GF-D8 (cell line): ENCODE measurements around the gene CERS1.
A peak's percentile ranks its signal among the peaks of the same experiment; 100 is the strongest.

Experiments
- DNase-seq: peaks from one replicate; lab custom pipeline; 2025; lab: John Stamatoyannopoulos, UW

CERS1 gene

DNA sequence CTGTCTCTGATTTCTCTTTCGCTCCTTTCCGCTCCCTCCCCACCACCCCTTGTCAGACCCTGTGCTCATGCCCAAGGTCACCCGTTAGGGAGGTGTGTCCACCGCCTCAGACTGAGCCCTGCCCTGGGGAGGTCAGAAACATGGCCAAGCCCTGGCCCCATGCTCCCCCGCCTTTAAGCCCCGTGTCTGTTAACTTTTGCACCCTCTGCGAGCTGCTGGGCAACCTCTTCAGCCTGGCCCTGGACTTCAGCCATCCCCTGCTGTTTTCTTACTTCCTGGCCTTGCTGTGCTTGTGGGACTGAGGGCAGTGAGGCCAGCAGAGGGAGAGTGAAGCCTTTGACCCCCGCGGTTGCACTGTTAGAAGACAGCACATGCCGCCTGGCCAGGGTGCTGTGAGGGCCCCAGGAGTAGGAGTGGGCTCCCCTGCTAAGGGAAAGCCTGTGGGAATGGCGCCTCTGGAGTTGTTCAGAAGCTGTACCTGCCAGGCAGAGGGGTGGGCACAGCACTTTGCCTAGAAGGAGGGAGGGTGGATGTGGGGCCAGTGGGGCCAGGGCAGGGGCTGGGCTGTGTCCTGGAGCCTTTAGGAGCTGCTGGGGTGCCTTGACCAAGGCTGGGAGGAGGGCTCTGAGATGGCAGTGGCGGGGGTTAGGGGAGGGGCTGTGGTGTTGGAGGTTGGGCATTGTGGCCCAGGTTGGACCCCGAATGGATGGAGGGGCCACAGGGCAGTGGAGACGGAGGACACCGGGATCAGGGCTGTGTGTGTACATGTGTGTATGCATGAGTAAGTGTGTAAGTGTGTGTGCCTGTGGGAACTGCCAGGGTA, 56.3 kb downstream of the CERS1 start:
- DNase-seq: no peak

- no peak for DNase-seq
Observed at GRCh38 chr19:18834644-18834984, 61.3 kb downstream of the CERS1 start.

- no peak for DNase-seq
Observed at GRCh38 chr19:18833849-18834643, 61.9 kb downstream of the CERS1 start.

- no peak for DNase-seq
Observed at GRCh38 chr19:18833141-18833476, 62.8 kb downstream of the CERS1 start.

GRCh38 chr19:18832306-18833140, 63.4 kb downstream of the CERS1 start:
- DNase-seq: no peak

DNA sequence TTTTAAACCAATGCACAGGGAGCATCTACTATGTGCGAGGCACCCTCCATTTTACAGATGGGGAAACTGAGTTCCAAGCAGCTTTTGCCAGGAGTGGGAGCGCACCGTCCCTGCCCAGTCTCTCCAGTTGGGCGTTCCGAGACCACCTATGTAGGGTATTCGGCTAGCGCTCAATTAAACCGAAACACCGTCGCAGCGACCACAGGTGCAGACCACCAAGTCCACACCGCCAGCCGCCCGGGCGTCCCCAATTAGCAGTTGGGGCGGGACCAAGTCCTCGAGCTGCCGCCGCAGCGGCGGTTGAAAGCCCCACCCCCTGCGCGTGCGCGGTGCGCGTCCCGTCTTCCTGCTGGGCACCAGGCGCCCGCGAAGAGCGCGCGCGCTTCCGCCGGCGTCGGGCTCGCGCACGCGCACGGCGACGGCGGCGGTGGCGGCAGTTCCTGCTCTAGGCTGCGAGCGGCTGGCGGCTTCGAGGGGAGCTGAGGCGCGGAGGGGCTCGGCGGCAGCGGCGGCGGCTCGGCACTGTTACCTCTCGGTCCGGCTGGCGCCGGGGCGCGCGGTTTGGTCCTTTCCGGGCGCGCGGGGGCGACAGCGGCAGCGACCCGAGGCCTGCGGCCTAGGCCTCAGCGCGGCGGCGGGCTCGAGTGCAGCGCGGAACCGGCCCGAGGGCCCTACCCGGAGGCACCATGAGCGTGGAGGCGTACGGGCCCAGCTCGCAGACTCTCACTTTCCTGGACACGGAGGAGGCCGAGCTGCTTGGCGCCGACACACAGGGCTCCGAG, 64.2 kb downstream of the CERS1 start, which contains the start of gene UPF1:
TSS of gene UPF1 (plus strand) at position 436 of the 782 bp plus-strand sequence. CDS start at position 687, 251 bp downstream.
- DNase-seq: peak; percentile 73

DNA sequence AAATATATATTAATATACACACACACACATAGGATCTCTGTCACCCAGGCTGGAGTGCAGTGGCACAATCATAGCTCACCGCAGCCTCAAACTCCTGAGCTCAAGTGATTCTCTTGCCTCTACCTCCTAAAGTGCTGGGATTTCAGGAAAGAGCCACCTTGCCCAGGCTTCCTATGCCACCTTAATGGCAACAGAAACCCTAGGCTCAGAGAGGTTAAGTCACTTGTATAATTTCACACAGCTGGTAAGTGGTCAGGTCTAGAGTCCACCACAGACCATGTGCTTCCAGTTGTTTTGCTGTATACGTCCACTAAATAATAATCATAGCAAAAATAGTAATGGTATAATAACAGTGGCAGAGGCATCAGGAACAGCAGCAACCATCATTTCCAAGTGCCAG, 65.5 kb downstream of the CERS1 start:
- no peak for DNase-seq

DNA sequence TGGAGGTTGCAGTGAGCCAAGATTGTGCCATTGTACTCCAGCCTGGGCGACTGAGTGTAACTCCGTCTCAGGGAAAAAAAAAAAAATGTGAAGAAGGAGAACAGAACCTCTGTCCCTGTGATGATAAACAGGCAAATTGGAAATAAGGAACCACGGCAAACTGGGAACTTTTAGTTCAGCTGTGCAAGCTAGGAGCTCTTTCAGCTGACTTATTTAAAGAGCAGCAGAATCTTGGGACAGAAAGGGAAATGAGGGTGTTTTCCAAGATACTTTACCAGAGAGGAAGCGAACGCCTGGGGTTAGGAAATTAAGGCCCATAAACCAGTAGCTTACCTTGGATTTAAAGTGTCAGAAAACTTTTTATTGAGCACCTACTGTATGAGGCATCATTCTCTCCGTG, 67.2 kb downstream of the CERS1 start:
- DNase-seq: no peak
